ENCODE data around the gene DEAF1.

Gene DEAF1

GRCh38 chr11:697811-698311 is 2.8 kb upstream of the DEAF1 start:
- TF ChIP-seq ZNF274 (IDR thresholded peaks at IDR 0.05; ENCODE audit: low read depth, low read length) (no peak), YY1 (IDR thresholded peaks at IDR 0.05; ENCODE audit: insufficient read depth, insufficient read length) (no peak), SUZ12 (IDR thresholded peaks at IDR 0.05; ENCODE audit: extremely low read depth, insufficient read depth, insufficient read length) (no peak)
- DNase-seq (ENCODE audit: low read depth, low spot score), result no peak
- Histone ChIP-seq H3K4me1 (ENCODE audit: insufficient read depth, insufficient read length) (peaks cover 23% of the 10 kb centered on the region), H3K4me3 (ENCODE audit: insufficient read length, low read depth) (no peak overlapping the region), H3K36me3 (ENCODE audit: insufficient read depth, insufficient read length, low read length) (peaks cover 25% of the 10 kb centered on the region), H3K9ac (ENCODE audit: insufficient read length, low read depth) (peak overlapping the region; percentile 52), H3K27me3 (ENCODE audit: insufficient read depth, insufficient read length) (no peaks in the 10 kb centered on the region), H3K9me3 (ENCODE audit: insufficient read depth, low read length) (no peaks in the 10 kb centered on the region)

GRCh38 chr11:696955-697491 is 2.0 kb upstream of the DEAF1 start:
- H3K9me3 ChIP-seq (ENCODE audit: insufficient read depth, low read length), result no peaks in the 10 kb centered on the region
- no peak for TF ChIP-seq ZNF274 (IDR thresholded peaks at IDR 0.05; ENCODE audit: low read depth, low read length)
- TF ChIP-seq SUZ12 (IDR thresholded peaks at IDR 0.05; ENCODE audit: extremely low read depth, insufficient read depth, insufficient read length), result no peak
- no peak for TF ChIP-seq YY1 (IDR thresholded peaks at IDR 0.05; ENCODE audit: insufficient read depth, insufficient read length)
- no peaks in the 10 kb centered on the region for H3K27me3 ChIP-seq (ENCODE audit: insufficient read depth, insufficient read length)
- no peak overlapping the region for H3K4me3 ChIP-seq (ENCODE audit: insufficient read length, low read depth)
- H3K4me1 ChIP-seq (ENCODE audit: insufficient read depth, insufficient read length), result peaks cover 24% of the 10 kb centered on the region
- peak overlapping the region; percentile 0 for H3K9ac ChIP-seq (ENCODE audit: insufficient read length, low read depth)
- peaks cover 18% of the 10 kb centered on the region for H3K36me3 ChIP-seq (ENCODE audit: insufficient read depth, insufficient read length, low read length)
- no peak for DNase-seq (ENCODE audit: low read depth, low spot score)

- H3K4me1 ChIP-seq (ENCODE audit: insufficient read depth, insufficient read length), result peaks cover 28% of the 10 kb centered on the region
- DNase-seq (ENCODE audit: low read depth, low spot score), result peak; percentile 99
- H3K4me3 ChIP-seq (ENCODE audit: insufficient read length, low read depth), result peak within 1 kb of the TSS; percentile 78
- peaks cover 19% of the 10 kb centered on the region for H3K36me3 ChIP-seq (ENCODE audit: insufficient read depth, insufficient read length, low read length)
- no peak for TF ChIP-seq SUZ12 (IDR thresholded peaks at IDR 0.05; ENCODE audit: extremely low read depth, insufficient read depth, insufficient read length)
- TF ChIP-seq ZNF274 (IDR thresholded peaks at IDR 0.05; ENCODE audit: low read depth, low read length), result no peak
- peak; percentile 71 for TF ChIP-seq YY1 (IDR thresholded peaks at IDR 0.05; ENCODE audit: insufficient read depth, insufficient read length)
- peak within 1 kb of the TSS; percentile 91 for H3K9ac ChIP-seq (ENCODE audit: insufficient read length, low read depth)
- no peaks in the 10 kb centered on the region for H3K27me3 ChIP-seq (ENCODE audit: insufficient read depth, insufficient read length)
- H3K9me3 ChIP-seq (ENCODE audit: insufficient read depth, low read length), result no peaks in the 10 kb centered on the region
Observed at GRCh38 chr11:695538-696248, 671 bp upstream of the DEAF1 start, which contains the start of gene TMEM80. Gene TMEM80 (plus strand): TSS chr11:695816. CDS start chr11:695828, 12 bp downstream.

- Histone ChIP-seq H3K9ac (ENCODE audit: insufficient read length, low read depth) (peak overlapping the region; percentile 91), H3K27me3 (ENCODE audit: insufficient read depth, insufficient read length) (no peaks in the 10 kb centered on the region), H3K4me3 (ENCODE audit: insufficient read length, low read depth) (peak overlapping the region; percentile 65), H3K4me1 (ENCODE audit: insufficient read depth, insufficient read length) (peaks cover 28% of the 10 kb centered on the region), H3K36me3 (ENCODE audit: insufficient read depth, insufficient read length, low read length) (peaks cover 20% of the 10 kb centered on the region), H3K9me3 (ENCODE audit: insufficient read depth, low read length) (no peaks in the 10 kb centered on the region)
- no peak for TF ChIP-seq YY1 (IDR thresholded peaks at IDR 0.05; ENCODE audit: insufficient read depth, insufficient read length)
- TF ChIP-seq ZNF274 (IDR thresholded peaks at IDR 0.05; ENCODE audit: low read depth, low read length), result no peak
- no peak for TF ChIP-seq SUZ12 (IDR thresholded peaks at IDR 0.05; ENCODE audit: extremely low read depth, insufficient read depth, insufficient read length)
- no peak for DNase-seq (ENCODE audit: low read depth, low spot score)
Observed at GRCh38 chr11:695288-695537, 191 bp upstream of the DEAF1 start.

- TF ChIP-seq ZNF274 (IDR thresholded peaks at IDR 0.05; ENCODE audit: low read depth, low read length) (no peak), YY1 (IDR thresholded peaks at IDR 0.05; ENCODE audit: insufficient read depth, insufficient read length) (no peak), SUZ12 (IDR thresholded peaks at IDR 0.05; ENCODE audit: extremely low read depth, insufficient read depth, insufficient read length) (no peak)
- peaks cover 31% of the 10 kb centered on the region for H3K4me1 ChIP-seq (ENCODE audit: insufficient read depth, insufficient read length)
- H3K9ac ChIP-seq (ENCODE audit: insufficient read length, low read depth), result peak overlapping the region; percentile 81
- H3K36me3 ChIP-seq (ENCODE audit: insufficient read depth, insufficient read length, low read length), result peaks cover 24% of the 10 kb centered on the region
- DNase-seq (ENCODE audit: low read depth, low spot score), result no peak
- H3K4me3 ChIP-seq (ENCODE audit: insufficient read length, low read depth), result peak overlapping the region; percentile 78
- H3K9me3 ChIP-seq (ENCODE audit: insufficient read depth, low read length), result no peaks in the 10 kb centered on the region
- no peaks in the 10 kb centered on the region for H3K27me3 ChIP-seq (ENCODE audit: insufficient read depth, insufficient read length)
Observed at GRCh38 chr11:693887-694562, 997 bp downstream of the DEAF1 start.

GRCh38 chr11:693415-693831 is 1.6 kb downstream of the DEAF1 start:
- peak overlapping the region; percentile 78 for H3K4me3 ChIP-seq (ENCODE audit: insufficient read length, low read depth)
- H3K9ac ChIP-seq (ENCODE audit: insufficient read length, low read depth), result peak overlapping the region; percentile 81
- TF ChIP-seq YY1 (IDR thresholded peaks at IDR 0.05; ENCODE audit: insufficient read depth, insufficient read length) (no peak), SUZ12 (IDR thresholded peaks at IDR 0.05; ENCODE audit: extremely low read depth, insufficient read depth, insufficient read length) (no peak), ZNF274 (IDR thresholded peaks at IDR 0.05; ENCODE audit: low read depth, low read length) (no peak)
- no peak for DNase-seq (ENCODE audit: low read depth, low spot score)
- no peaks in the 10 kb centered on the region for H3K27me3 ChIP-seq (ENCODE audit: insufficient read depth, insufficient read length)
- peaks cover 31% of the 10 kb centered on the region for H3K4me1 ChIP-seq (ENCODE audit: insufficient read depth, insufficient read length)
- H3K36me3 ChIP-seq (ENCODE audit: insufficient read depth, insufficient read length, low read length), result peaks cover 31% of the 10 kb centered on the region
- no peaks in the 10 kb centered on the region for H3K9me3 ChIP-seq (ENCODE audit: insufficient read depth, low read length)
